NCI-H2196 (cell line): Measurements from ENCODE around the gene NPIPB13.
"Not testable (repeated sequence)": the region's sequence is repeated elsewhere in the genome, so short reads cannot be mapped to it uniquely, and the experiment has no call there.

ENCODE experiments used
- DNase-seq: peaks from one replicate; lab custom pipeline; 2025; ENCODE audit not compliant: unreplicated experiment; lab: John Stamatoyannopoulos, UW

The NPIPB13 gene

GRCh38 chr16:30248379-30248778 is at the start of gene NPIPB13:
NPIPB13 (minus strand) TSS chr16:30248479; CDS start chr16:30245573, 2,906 bp downstream.
- DNase-seq: not testable (repeated sequence)

- DNase-seq: not testable (repeated sequence)
Observed at GRCh38 chr16:30282357-30282756, 34.1 kb upstream of the NPIPB13 start.

DNA sequence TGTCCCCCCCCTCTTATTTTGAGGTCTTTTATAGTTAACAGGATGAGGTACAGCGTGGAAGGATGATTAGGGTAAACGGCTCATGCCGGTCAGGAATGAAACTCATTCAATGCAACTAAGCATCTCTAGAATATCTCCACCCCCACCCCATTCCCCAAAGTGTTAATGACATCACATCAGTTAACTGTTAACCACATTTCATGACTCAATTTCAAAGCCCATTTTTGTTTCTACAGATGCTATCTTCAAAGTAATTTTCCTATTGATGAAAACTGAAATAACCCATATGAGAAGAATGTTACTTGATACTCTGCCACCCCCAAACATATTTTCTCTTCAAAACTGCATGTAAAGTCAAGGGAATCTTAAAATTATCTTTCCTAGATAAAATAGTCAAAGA is 30.2 kb upstream of the NPIPB13 start:
- not testable (repeated sequence) for DNase-seq

- not testable (repeated sequence) for DNase-seq
Observed at GRCh38 chr16:30217082-30217481, 31.2 kb downstream of the NPIPB13 start.

GRCh38 chr16:30211414-30211813 is 36.9 kb downstream of the NPIPB13 start:
- DNase-seq: not testable (repeated sequence)

DNA sequence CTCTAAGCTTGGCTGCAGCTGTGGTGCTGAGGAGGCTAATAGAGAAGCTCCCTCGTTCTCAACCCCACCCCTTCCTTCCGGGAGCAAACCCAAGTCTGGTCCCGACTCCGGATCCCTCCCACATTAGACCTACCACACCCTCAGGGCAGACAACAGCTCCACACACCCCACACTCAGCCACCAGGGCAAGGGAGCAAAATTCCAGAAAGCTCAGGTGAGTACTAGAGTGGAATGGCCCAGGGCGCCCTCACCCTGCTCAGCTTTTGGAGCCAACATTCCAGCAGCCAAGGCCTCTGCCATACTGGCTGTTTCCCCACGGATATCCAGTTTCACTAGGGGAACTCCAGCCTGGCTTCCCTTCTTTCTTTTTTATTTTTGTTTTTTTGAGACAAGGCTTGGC is 39.2 kb downstream of the NPIPB13 start:
- not testable (repeated sequence) for DNase-seq

DNA sequence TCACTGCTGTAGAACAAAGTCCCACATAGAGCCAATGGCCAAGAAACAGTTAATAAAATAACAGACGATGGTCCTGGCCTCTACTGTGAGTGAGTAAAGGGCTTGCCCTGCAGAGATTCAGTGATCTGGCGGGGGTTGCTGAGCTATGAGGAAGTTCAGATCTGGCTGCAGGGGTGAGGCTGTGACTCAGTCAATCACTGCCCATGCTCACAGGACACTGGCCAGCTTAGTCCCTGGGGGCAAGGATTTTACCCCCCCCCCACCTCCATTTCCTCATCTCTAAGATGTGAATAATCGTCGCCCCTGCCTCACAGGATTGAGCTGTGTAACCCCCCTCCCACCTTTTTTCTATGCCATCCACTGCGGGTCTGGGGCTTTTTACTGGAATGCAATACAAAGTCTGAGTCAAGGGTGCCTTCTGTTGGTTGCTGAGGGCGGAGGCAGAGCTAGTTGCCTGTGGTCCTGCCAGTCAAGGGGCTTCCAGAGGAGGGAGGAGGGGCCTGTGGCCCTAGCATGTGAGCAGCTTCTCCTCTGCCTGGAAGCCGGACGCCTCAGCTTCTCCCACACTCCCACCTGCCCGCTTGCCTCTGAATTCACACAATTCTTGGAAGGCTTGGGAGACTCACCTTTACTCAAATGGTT is 41.1 kb downstream of the NPIPB13 start:
- not testable (repeated sequence) for DNase-seq

GRCh38 chr16:30206252-30206651 is 42.0 kb downstream of the NPIPB13 start:
- DNase-seq: not testable (repeated sequence)

GRCh38 chr16:30205541-30206236 is 42.6 kb downstream of the NPIPB13 start:
- DNase-seq: not testable (repeated sequence)

DNA sequence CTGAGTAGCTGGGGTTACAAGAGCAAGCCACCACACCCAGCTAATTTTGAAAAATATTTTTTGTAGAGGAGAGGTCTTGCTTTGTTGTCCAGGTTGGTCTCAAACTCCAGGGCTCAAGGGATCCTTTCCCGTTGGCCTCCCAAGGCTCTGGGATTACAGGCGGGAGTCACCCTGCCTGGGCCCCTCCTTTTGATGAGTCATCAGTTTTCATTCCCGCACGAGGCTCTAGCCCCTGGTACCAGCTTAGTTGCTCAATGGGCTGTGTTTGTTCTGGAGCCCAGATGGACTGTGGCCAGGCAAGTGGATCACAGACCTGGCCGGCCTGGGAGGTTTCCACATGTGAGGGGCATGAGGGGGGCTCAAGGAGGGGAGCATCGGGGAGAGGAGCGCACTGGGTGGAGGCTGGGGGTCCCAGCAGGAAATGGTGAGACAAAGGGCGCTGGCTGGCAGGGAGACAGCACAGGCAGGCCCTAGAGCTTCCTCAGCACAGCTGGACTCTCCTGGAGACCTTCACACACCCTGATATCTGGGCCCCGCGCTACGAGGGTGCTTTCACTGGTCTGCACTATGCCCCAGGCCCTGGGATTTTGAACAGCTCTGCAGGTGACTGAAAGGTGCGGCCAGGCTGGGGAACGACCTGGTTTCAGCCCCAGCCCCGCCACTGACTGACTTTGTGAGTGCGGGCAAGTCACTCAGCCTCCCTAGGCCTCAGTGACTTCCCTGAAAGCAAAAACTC is 48.5 kb downstream of the NPIPB13 start:
- DNase-seq: not testable (repeated sequence)

GRCh38 chr16:30199049-30199448 is 49.2 kb downstream of the NPIPB13 start, which contains the start of gene SULT1A3:
SULT1A3 (plus strand) TSS chr16:30199255; CDS start chr16:30200729, 1,474 bp downstream.
- DNase-seq: not testable (repeated sequence)
